Measurements from ENCODE around the gene SULF2. TPM values are rescaled to one million over a fixed set of nuclear protein-coding genes. Genes with fewer than 3 reads are reported as not detected.

Gene SULF2
- total RNA-seq, 1 donor from 2014 or later = 78.2 TPM

- no peak for TF ChIP-seq CTCF (IDR thresholded peaks at IDR 0.05; ENCODE audit: insufficient read depth, low read length, poor library complexity, severe bottlenecking)
- DNase-seq (ENCODE audit: low read depth) = no peak
- no peaks in the 10 kb centered on the region for H3K36me3 ChIP-seq (ENCODE audit: control insufficient read depth, insufficient read depth, low read length)
- H3K27me3 ChIP-seq (ENCODE audit: control insufficient read depth, insufficient read depth, low read length) = no peaks in the 10 kb centered on the region
- H3K4me3 ChIP-seq (ENCODE audit: low read depth, low read length) = no peak overlapping the region
Observed at GRCh38 chr20:47770935-47771334, 14.3 kb downstream of the SULF2 start.

GRCh38 chr20:47768016-47768824, 17.1 kb downstream of the SULF2 start:
- DNase-seq (ENCODE audit: low read depth) = no peak
- no peaks in the 10 kb centered on the region for H3K36me3 ChIP-seq (ENCODE audit: control insufficient read depth, insufficient read depth, low read length)
- TF ChIP-seq CTCF (IDR thresholded peaks at IDR 0.05; ENCODE audit: insufficient read depth, low read length, poor library complexity, severe bottlenecking) = no peak
- H3K27me3 ChIP-seq (ENCODE audit: control insufficient read depth, insufficient read depth, low read length) = no peaks in the 10 kb centered on the region
- no peak overlapping the region for H3K4me3 ChIP-seq (ENCODE audit: low read depth, low read length)

GRCh38 chr20:47765691-47766594, 19.3 kb downstream of the SULF2 start:
- H3K27me3 ChIP-seq (ENCODE audit: control insufficient read depth, insufficient read depth, low read length) = no peaks in the 10 kb centered on the region
- peaks cover 1% of the 10 kb centered on the region for H3K36me3 ChIP-seq (ENCODE audit: control insufficient read depth, insufficient read depth, low read length)
- no peak overlapping the region for H3K4me3 ChIP-seq (ENCODE audit: low read depth, low read length)
- no peak for DNase-seq (ENCODE audit: low read depth)
- TF ChIP-seq CTCF (IDR thresholded peaks at IDR 0.05; ENCODE audit: insufficient read depth, low read length, poor library complexity, severe bottlenecking) = no peak

GRCh38 chr20:47765271-47765670, 20.0 kb downstream of the SULF2 start:
- Histone ChIP-seq H3K36me3 (ENCODE audit: control insufficient read depth, insufficient read depth, low read length) (peaks cover 1% of the 10 kb centered on the region), H3K4me3 (ENCODE audit: low read depth, low read length) (no peak overlapping the region), H3K27me3 (ENCODE audit: control insufficient read depth, insufficient read depth, low read length) (no peaks in the 10 kb centered on the region)
- no peak for DNase-seq (ENCODE audit: low read depth)
- TF ChIP-seq CTCF (IDR thresholded peaks at IDR 0.05; ENCODE audit: insufficient read depth, low read length, poor library complexity, severe bottlenecking) = no peak

- peaks cover 1% of the 10 kb centered on the region for H3K36me3 ChIP-seq (ENCODE audit: control insufficient read depth, insufficient read depth, low read length)
- no peak for TF ChIP-seq CTCF (IDR thresholded peaks at IDR 0.05; ENCODE audit: insufficient read depth, low read length, poor library complexity, severe bottlenecking)
- DNase-seq (ENCODE audit: low read depth) = no peak
Observed at GRCh38 chr20:47764154-47764733, 21.0 kb downstream of the SULF2 start.

More at GRCh38 chr20:47764154-47764733, 21.0 kb downstream of the SULF2 start:
- Histone ChIP-seq H3K4me3 (ENCODE audit: low read depth, low read length) (no peak overlapping the region), H3K27me3 (ENCODE audit: control insufficient read depth, insufficient read depth, low read length) (no peaks in the 10 kb centered on the region)
